OCI-LY1 (cell line): Measurements from ENCODE around the gene TAS2R20.

Source experiments
- CTCF ChIP-seq: fragments of 200-600 bp; sonication (generic), shearing (Covaris generic); IDR thresholded peaks from 2 replicates; pipeline ENCODE4 v1.5.1; 2017; ENCODE audit warnings: mild to moderate bottlenecking, antibody characterized with exemption, low read length, moderate library complexity, mixed read lengths
- EZH2 ChIP-seq: fragments of 200-600 bp; sonication (generic), shearing (Covaris generic); IDR thresholded peaks from 2 replicates; pipeline ENCODE4 v1.8.0; 2017; ENCODE audit warnings: borderline replicate concordance, mixed run types, mild to moderate bottlenecking, antibody characterized with exemption, low read length, moderate library complexity, mixed read lengths

- TF ChIP-seq CTCF, result no peak
- TF ChIP-seq EZH2, result no peak
Observed at GRCh38 chr12:10968765-10969456, 29.2 kb downstream of the TAS2R20 start.
